A549 (cell line): ENCODE measurements around the gene RIMBP3C.

Experiments
- CBX8 ChIP-seq: fragments of 200-600 bp; sonication (generic); IDR thresholded peaks from 2 replicates; pipeline ENCODE4 v1.6.1; 2016
- EHMT2 ChIP-seq: fragments of 200-600 bp; sonication (generic); IDR thresholded peaks from 2 replicates; pipeline ENCODE4 v1.6.1; 2016; ENCODE audit warnings: antibody characterized with exemption, low read depth, mild to moderate bottlenecking, moderate library complexity
- HDAC2 ChIP-seq: fragments of 200-600 bp; sonication (generic); IDR thresholded peaks from 2 replicates; pipeline ENCODE4 v1.6.1; 2016
- HEYL ChIP-seq: fragments of 250-450 bp; sonication (Bioruptor Pico); IDR thresholded peaks from 2 replicates; pipeline ENCODE4 v1.8.0; 2021; ENCODE audit warnings: mild to moderate bottlenecking, moderate library complexity
- KDM1A ChIP-seq: fragments of 200-600 bp; sonication (generic); IDR thresholded peaks from 2 replicates; pipeline ENCODE4 v1.6.1; 2016; ENCODE audit warnings: low read depth, mild to moderate bottlenecking
- MAZ ChIP-seq: fragments of 150-350 bp; IDR thresholded peaks from 2 replicates; pipeline ENCODE4 v1.6.1; 2014; ENCODE audit warnings: antibody characterized with exemption, low read depth, low read length, borderline replicate concordance
- NFE2L2 ChIP-seq: fragments of 150-350 bp; conservative IDR thresholded peaks from 2 replicates; pipeline ENCODE4 v1.6.1; 2014; ENCODE audit warnings: low read length
- NR3C1 ChIP-seq: fragments of >200 bp; sonication (Bioruptor Twin); formaldehyde crosslinking; IDR thresholded peaks from 3 replicates; pipeline ENCODE4 v1.6.1; 2017
- POLR2A ChIP-seq: IDR thresholded peaks from 2 replicates; pipeline ENCODE4 v1.6.1; 2012; ENCODE audit warnings: mild to moderate bottlenecking, low read length
- RFX5 ChIP-seq: fragments of 450-650 bp; IDR thresholded peaks from 2 replicates; pipeline ENCODE4 v1.7.1; 2014; ENCODE audit warnings: antibody characterized with exemption, mild to moderate bottlenecking, moderate library complexity
- SMC3 ChIP-seq: fragments of >200 bp; sonication (Bioruptor Twin); formaldehyde crosslinking; IDR thresholded peaks from 3 replicates; pipeline ENCODE4 v1.6.1; 2018; ENCODE audit warnings: inconsistent platforms
- ZC3H11A ChIP-seq: fragments of 450-650 bp; IDR thresholded peaks from 2 replicates; pipeline ENCODE4 v1.6.1; 2014; ENCODE audit warnings: antibody characterized with exemption, mild to moderate bottlenecking
- TF ChIP-seq, protein P1 (sequence below): fragments of >200 bp; sonication (Bioruptor Twin); formaldehyde crosslinking; IDR thresholded peaks from 3 replicates; pipeline ENCODE4 v1.5.1; 2016
- TF ChIP-seq, protein P2 (sequence below): fragments of >200 bp; sonication (Bioruptor Twin); formaldehyde crosslinking; IDR thresholded peaks from 3 replicates; pipeline ENCODE4 v1.6.1; 2016

DNA sequence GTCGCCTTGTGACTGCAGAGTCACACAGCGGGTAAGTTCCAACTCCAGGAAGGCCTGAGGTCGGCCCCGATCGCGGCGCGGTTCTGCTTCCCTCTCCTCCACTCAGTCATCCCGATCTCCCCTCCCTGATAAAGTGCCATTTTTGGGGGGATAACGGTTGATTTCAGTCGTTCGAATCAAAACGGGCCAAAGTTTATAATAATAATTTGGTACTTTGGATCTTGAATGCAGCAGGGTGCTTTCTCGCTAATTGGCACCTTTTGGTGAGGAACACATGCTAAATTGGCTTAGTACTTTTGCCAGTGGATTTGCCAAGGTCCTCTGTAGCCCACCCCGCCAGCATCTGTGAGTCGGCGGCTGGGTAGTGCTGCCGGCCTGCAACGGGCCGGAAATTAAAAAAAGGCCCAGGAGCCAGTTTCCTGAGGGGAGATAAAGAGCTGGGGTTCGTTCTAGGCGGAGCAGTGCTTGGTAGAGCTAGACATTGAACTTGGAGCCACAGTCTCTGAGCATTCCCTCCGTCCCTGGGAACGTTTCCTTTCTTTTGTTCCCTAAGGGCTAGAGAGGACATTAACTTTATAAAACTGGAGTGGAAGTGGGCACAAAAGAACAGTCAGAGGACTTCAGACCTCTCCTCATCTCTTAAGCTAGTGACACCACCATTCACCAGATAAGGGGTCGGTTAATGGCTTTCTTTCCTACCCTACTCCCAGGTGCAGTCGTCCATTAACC, 17.2 kb upstream of the RIMBP3C start:
- TF ChIP-seq POLR2A (no peak), MAZ (no peak), NFE2L2 (no peak), CBX8 (no peak), ZC3H11A (no peak), NR3C1 (no peak), EHMT2 (no peak), HDAC2 (no peak), KDM1A (no peak), SMC3 (no peak), HEYL (CRISPR knock-in tag) (no peak), RFX5 (no peak)
- TF ChIP-seq, protein P1, sequence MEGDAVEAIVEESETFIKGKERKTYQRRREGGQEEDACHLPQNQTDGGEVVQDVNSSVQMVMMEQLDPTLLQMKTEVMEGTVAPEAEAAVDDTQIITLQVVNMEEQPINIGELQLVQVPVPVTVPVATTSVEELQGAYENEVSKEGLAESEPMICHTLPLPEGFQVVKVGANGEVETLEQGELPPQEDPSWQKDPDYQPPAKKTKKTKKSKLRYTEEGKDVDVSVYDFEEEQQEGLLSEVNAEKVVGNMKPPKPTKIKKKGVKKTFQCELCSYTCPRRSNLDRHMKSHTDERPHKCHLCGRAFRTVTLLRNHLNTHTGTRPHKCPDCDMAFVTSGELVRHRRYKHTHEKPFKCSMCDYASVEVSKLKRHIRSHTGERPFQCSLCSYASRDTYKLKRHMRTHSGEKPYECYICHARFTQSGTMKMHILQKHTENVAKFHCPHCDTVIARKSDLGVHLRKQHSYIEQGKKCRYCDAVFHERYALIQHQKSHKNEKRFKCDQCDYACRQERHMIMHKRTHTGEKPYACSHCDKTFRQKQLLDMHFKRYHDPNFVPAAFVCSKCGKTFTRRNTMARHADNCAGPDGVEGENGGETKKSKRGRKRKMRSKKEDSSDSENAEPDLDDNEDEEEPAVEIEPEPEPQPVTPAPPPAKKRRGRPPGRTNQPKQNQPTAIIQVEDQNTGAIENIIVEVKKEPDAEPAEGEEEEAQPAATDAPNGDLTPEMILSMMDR = no peak
- TF ChIP-seq, protein P2, sequence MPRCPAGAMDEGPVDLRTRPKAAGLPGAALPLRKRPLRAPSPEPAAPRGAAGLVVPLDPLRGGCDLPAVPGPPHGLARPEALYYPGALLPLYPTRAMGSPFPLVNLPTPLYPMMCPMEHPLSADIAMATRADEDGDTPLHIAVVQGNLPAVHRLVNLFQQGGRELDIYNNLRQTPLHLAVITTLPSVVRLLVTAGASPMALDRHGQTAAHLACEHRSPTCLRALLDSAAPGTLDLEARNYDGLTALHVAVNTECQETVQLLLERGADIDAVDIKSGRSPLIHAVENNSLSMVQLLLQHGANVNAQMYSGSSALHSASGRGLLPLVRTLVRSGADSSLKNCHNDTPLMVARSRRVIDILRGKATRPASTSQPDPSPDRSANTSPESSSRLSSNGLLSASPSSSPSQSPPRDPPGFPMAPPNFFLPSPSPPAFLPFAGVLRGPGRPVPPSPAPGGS = no peak
